Muscle of leg (tissue), 11 donors: ENCODE data around the gene TTC34. TPM values are rescaled to one million over a fixed set of nuclear protein-coding genes. Genes with fewer than 3 reads are reported as not detected.
A peak's percentile ranks its signal among the peaks of the same experiment; 100 is the strongest.

Experiments used
- DNase-seq: peaks from one replicate; pipeline ENCODE4 v3.0.0; 2013
- H3K27ac ChIP-seq: one replicate; pipeline ENCODE4 v1.5.1; 2013; ENCODE audit warnings: mild to moderate bottlenecking, low read length, control low read depth
- H3K27me3 ChIP-seq: one replicate; pipeline ENCODE4 v1.6.1; 2013; ENCODE audit warnings: low read length; ENCODE audit not compliant: control insufficient read depth, insufficient read depth
- H3K36me3 ChIP-seq: one replicate; pipeline ENCODE4 v1.6.1; 2013; ENCODE audit warnings: low read length; ENCODE audit not compliant: control insufficient read depth, insufficient read depth
- H3K4me1 ChIP-seq: one replicate; pipeline ENCODE4 v1.6.1; 2013; ENCODE audit warnings: low read length; ENCODE audit not compliant: control insufficient read depth, insufficient read depth
- H3K4me3 ChIP-seq: one replicate; pipeline ENCODE4 v1.5.1; 2013; ENCODE audit warnings: low read length, control low read depth
- H3K9me3 ChIP-seq: replicated peaks from 2 replicates; pipeline ENCODE4 v1.6.1; 2013; ENCODE audit warnings: low read depth, low read length; ENCODE audit not compliant: control insufficient read depth
- WGBS: methylation state at CpG from one replicate; pipeline ENCODE4 v1.1.5; 2013; ENCODE audit warnings: missing lambda C conversion rate; ENCODE audit not compliant: insufficient coverage; 5-methylcytosine and 5-hydroxymethylcytosine counted together
- polyA plus RNA-seq, 8 donors: library from polyadenylated mRNA; unstranded; fragments of 120-200 nt; gene quantifications; one replicate each; pipeline versions ENCODE4 v1.2.1 to v1.2.3, GENCODE V29; 2013; ENCODE audit warnings: inconsistent platforms in 1 of 8, low replicate concordance in 1 of 8; ENCODE audit not compliant: insufficient read length in 8 of 8, insufficient read depth in 1 of 8
- total RNA-seq: library from RNA; stranded (reverse); fragments of 120-200 nt; gene quantifications from one replicate; pipeline ENCODE4 v1.2.4, GENCODE V29; 2013

TTC34 gene
- total and polyA plus RNA-seq, 9 donors: 0.07 to 0.50 (median 0.22) TPM

GRCh38 chr1:2828586-2829250 is 27.2 kb upstream of the TTC34 start:
- 78% methylated on average over 10 of the region's 18 CpGs for WGBS
- Histone ChIP-seq H3K27ac (no peak overlapping the region), H3K27me3 (peaks cover 12% of the 10 kb centered on the region), H3K4me3 (no peak overlapping the region), H3K9me3 (peaks cover 2% of the 10 kb centered on the region), H3K4me1 (no peaks in the 10 kb centered on the region), H3K36me3 (no peaks in the 10 kb centered on the region)
- no peak for DNase-seq

GRCh38 chr1:2826736-2827292 is 25.3 kb upstream of the TTC34 start:
- H3K27ac ChIP-seq: no peak overlapping the region
- H3K36me3 ChIP-seq: no peaks in the 10 kb centered on the region
- no peaks in the 10 kb centered on the region for H3K4me1 ChIP-seq
- H3K27me3 ChIP-seq: peaks cover 18% of the 10 kb centered on the region
- 85% methylated on average over 13 of the region's 14 CpGs for WGBS
- H3K9me3 ChIP-seq: peaks cover 2% of the 10 kb centered on the region
- DNase-seq: no peak
- no peak overlapping the region for H3K4me3 ChIP-seq

GRCh38 chr1:2826316-2826715 is 24.8 kb upstream of the TTC34 start:
- DNase-seq: no peak
- WGBS: 81% methylated on average over 13 of the region's 15 CpGs
- H3K9me3 ChIP-seq: peaks cover 2% of the 10 kb centered on the region
- no peaks in the 10 kb centered on the region for H3K4me1 ChIP-seq
- no peaks in the 10 kb centered on the region for H3K36me3 ChIP-seq
- H3K27ac ChIP-seq: no peak overlapping the region
- H3K27me3 ChIP-seq: peaks cover 18% of the 10 kb centered on the region
- no peak overlapping the region for H3K4me3 ChIP-seq

DNA sequence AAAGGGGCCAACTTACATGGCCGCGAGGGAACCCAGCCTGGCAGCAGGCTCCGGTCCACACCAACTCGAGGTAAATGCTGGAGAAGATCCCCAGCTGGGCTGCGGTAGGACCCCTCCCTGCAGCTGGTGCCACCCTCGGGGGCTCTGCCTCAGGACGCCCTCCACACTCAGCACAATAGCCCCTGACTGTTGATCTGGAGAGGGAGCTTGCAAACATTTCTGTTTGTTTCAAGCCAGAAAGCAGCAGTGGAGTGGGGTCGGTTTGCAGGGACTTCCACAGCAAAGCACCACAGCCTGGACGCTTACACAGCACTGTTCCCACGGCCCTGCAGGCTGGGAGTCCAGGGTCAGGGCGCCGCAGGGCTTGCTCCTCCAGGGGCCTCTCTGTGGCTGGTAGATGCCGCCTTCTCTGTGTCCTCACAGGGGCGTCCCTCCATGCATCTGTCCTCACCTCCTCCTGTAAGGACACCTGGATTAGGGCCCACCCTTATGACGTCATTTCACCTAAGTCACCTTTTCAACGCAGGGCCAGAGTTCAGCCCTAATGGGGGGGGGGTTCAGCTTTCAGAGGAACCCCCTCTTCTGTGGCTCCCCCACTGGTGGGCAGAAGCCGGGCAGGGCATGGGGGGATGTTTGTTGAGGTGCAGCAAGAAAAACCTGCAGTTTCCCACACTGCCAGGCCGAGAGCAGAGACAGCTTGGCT is 24.1 kb upstream of the TTC34 start:
- WGBS: 71% methylated on average over 9 of the region's 18 CpGs
- no peak overlapping the region for H3K4me3 ChIP-seq
- H3K9me3 ChIP-seq: peaks cover 2% of the 10 kb centered on the region
- no peak for DNase-seq
- no peak overlapping the region for H3K27ac ChIP-seq
- H3K4me1 ChIP-seq: no peaks in the 10 kb centered on the region
- H3K27me3 ChIP-seq: peaks cover 18% of the 10 kb centered on the region
- no peaks in the 10 kb centered on the region for H3K36me3 ChIP-seq

- H3K27me3 ChIP-seq: peaks cover 18% of the 10 kb centered on the region
- no peaks in the 10 kb centered on the region for H3K36me3 ChIP-seq
- no peak overlapping the region for H3K27ac ChIP-seq
- H3K4me1 ChIP-seq: no peaks in the 10 kb centered on the region
- H3K9me3 ChIP-seq: peaks cover 2% of the 10 kb centered on the region
- no peak for DNase-seq
- no peak overlapping the region for H3K4me3 ChIP-seq
Observed at GRCh38 chr1:2824999-2825398, 23.5 kb upstream of the TTC34 start.

GRCh38 chr1:2823921-2824610 is 22.6 kb upstream of the TTC34 start:
- WGBS: 76% methylated on average over 19 of the region's 22 CpGs
- Histone ChIP-seq H3K4me1 (no peaks in the 10 kb centered on the region), H3K27me3 (peaks cover 18% of the 10 kb centered on the region), H3K4me3 (no peak overlapping the region), H3K36me3 (no peaks in the 10 kb centered on the region), H3K27ac (no peak overlapping the region), H3K9me3 (peaks cover 2% of the 10 kb centered on the region)
- no peak for DNase-seq

- no peak for DNase-seq
- Histone ChIP-seq H3K27ac (no peak overlapping the region), H3K9me3 (peaks cover 2% of the 10 kb centered on the region), H3K36me3 (no peaks in the 10 kb centered on the region), H3K4me3 (no peak overlapping the region), H3K27me3 (peaks cover 19% of the 10 kb centered on the region), H3K4me1 (no peaks in the 10 kb centered on the region)
- WGBS: 89% methylated on average over 9 of the region's 12 CpGs
Observed at GRCh38 chr1:2822621-2823145, 21.2 kb upstream of the TTC34 start.

DNA sequence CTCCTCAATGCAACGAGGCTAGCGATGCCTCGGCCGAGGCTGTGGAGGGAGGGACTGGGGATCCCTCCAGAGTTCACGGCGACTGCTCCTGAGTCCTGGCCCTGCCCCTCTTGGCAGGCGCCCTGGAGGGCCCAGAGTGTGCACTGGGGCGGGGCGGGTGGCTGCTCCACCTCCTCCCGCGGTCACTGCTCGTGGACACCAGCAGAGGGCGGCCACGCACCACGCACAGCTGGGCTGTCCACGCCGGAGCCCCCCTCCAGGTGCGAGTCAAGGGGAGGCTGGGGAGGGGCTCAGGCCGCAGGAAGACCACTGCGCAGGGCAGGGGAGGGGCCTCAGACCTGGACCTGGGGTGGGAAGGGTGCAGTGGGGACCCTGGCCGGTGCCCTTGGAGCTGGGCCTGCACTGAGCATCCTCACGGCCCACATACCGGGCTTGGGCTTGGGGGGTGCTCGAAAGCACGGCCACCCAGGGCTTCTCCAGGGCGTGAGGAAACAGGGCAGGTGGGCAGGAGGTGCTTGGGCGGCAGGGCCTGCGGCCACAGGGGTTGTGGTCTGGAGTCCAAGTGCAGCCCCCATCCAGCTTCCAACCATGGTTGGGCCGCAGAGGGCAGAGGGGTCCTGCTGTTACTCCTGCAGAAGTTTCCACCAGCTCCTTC is 20.6 kb upstream of the TTC34 start:
- H3K36me3 ChIP-seq: no peaks in the 10 kb centered on the region
- peak; percentile 59 for DNase-seq
- no peak overlapping the region for H3K4me3 ChIP-seq
- H3K27me3 ChIP-seq: peaks cover 19% of the 10 kb centered on the region
- WGBS: 22% methylated on average over 29 of the region's 29 CpGs
- no peak overlapping the region for H3K27ac ChIP-seq
- no peaks in the 10 kb centered on the region for H3K4me1 ChIP-seq
- no peaks in the 10 kb centered on the region for H3K9me3 ChIP-seq

GRCh38 chr1:2821373-2821955 is 20.0 kb upstream of the TTC34 start:
- Histone ChIP-seq H3K27ac (no peak overlapping the region), H3K4me1 (no peaks in the 10 kb centered on the region), H3K9me3 (no peaks in the 10 kb centered on the region), H3K36me3 (no peaks in the 10 kb centered on the region), H3K4me3 (no peak overlapping the region), H3K27me3 (peaks cover 19% of the 10 kb centered on the region)
- 64% methylated on average over 8 of the region's 17 CpGs for WGBS
- no peak for DNase-seq
